ENCODE results near the gene MYLK.
A peak's percentile ranks its signal among the peaks of the same experiment; 100 is the strongest.

Gene MYLK

DNA sequence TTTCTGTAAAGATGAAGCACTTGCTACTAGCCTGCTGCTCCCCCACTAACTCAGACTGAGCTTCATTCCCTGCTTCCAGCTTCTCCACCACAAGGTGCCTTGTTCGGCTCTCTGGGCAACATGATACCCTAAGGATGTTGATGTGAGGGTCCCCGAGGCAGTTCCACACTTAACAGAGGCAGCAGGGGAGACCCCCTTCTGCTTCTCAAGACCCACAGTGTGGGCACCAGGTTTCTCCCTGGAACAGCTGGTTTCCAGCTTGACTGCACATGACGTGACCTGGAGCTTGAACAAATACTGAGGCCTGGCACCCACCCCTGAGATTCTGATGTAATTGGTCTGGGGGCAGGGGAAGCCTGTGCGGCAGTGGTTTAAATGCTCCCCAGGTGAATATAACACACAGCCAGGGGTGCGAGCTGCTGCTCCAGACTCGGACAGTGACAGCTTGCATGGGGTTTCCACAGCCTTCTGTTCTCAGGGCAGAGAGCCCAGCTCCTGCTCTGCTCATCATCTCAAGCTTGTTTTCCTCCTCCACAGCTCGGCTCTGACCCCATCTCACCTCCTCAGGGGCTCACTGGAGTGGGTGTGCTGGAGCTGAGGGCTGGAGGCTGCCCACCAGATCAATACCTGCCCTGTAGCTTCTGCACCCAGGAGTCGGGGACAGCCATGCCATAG, 204.3 kb downstream of the MYLK start:
- no peak for DNase-seq (ENCODE audit: low read depth in 3 of 3, low spot score in 1 of 3)

DNA sequence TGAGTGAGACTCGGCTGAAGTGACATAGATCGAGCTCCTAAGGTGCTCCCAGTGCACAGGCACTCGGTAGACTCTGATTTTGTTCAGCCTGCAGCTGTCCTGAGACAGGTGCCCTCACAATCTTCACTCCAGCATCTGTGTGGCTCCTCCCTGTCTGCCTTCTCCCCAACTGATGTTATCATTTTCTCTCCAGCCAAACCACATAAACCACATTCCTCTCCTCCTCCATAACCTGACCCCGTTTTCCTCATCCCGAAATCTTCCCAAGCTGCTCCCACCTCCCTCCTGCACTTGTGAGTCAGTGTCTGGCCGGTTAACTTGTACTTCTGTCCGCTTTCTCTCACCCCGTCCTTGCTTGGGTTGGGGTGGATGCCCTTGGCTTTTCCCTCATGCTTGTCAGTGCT, 206.0 kb downstream of the MYLK start:
- no peak for DNase-seq (ENCODE audit: low read depth in 3 of 3, low spot score in 1 of 3)

GRCh38 chr3:123672429-123673146, 211.5 kb downstream of the MYLK start:
- no peak for DNase-seq (ENCODE audit: low read depth in 3 of 3, low spot score in 1 of 3)

DNA sequence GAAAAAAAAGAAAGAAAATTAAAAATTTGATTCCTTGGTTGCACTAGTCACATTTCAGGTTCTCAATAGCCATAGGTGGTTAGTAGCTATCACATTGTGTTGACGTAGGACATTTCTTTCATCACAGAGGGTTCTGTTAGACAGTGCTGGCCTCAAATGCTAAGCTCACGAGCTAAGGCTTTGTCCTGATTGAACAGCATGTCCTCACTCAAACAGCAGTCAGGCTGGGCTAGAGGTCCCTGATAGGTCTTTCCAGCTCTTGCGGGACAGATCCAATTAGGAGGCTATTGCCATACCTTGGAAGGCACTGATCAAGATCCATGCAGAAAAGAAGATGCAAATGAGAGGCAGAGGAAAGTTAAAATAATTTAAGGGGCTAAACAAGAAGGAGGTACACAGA, 213.4 kb downstream of the MYLK start:
- no peak for DNase-seq (ENCODE audit: low read depth in 3 of 3, low spot score in 1 of 3)

DNA sequence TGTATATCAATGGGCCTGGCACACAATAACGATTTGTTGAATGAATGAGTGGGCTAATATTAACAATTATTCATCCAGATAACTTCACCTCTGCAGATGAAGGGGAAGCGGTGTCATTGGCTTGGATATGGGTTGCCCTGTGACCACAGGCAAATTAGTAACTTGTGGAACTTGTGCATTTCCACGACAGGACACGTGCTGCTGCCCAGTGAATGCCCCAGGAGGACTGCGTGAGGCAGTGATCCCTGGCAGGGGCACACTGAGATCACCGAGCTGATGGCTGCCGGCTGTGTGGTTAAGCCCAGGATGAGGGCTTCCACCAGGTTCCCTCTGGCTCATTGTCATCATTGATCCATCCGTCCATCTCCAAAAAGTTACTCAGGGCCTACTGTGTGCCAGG, 215.2 kb downstream of the MYLK start:
- no peak for DNase-seq (ENCODE audit: low read depth in 3 of 3, low spot score in 1 of 3)

DNA sequence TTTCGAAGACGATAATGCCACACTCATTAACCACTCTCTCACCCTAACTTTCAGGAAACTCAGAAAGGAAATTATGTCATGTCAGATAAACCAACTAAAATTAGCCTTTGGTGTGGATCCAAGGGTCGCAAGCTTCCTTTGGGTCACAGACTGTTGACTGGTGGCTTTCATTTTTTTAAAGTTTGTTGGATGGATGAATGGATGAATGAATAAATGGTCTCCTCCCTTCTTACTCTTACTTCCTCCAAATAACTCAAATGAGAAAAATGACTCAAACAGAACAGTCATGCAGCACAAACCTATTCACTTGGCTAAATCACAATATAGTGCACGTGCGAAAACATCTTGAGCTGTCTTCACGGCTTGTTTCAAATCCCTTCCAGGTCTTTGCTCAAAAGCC, 216.3 kb downstream of the MYLK start:
- DNase-seq (ENCODE audit: low read depth in 3 of 3, low spot score in 1 of 3) = no peak

- DNase-seq (ENCODE audit: low read depth in 3 of 3, low spot score in 1 of 3) = no peak
Observed at GRCh38 chr3:123664753-123665152, 219.4 kb downstream of the MYLK start.

DNA sequence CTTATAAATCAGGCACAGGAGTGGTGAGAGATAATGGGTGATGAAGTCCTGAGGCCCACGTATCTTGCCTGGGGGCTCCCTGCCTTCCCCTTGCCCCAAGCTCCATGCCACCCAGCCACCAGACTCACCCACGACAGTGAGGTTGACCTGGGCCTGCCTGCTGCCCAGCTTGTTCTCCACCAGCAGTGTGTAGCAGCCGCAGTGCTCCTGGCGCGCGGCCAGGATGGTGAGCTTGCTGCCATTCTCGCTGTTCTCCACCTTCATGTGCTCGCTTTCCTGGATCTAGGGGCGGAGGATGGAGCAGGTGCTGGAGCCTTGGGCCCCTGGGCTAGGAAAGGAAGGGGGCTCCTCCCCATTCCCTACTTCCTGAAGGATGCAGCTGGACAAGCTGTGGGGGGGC, 220.2 kb downstream of the MYLK start:
- no peak for DNase-seq (ENCODE audit: low read depth in 3 of 3, low spot score in 1 of 3)

DNA sequence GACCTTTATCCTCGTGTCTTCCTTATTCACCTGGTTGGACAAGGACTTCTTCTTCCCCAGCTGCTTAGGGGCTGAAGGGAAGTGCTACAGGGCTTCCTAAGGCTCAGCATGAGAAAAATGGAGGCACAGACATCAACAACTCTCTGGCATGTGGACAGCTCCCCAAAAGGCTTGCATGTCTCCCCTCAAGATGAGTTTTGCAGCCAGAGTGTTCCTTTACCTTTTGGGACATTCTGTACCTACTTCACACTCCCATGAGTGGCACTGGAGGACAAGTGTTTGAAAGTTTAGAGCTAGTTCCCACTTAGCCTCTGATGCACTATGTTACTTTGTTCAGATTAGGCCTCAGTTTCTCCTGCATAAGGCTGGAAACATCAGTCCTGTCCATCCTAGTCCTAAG, 222.2 kb downstream of the MYLK start:
- no peak for DNase-seq (ENCODE audit: low read depth in 3 of 3, low spot score in 1 of 3)

DNA sequence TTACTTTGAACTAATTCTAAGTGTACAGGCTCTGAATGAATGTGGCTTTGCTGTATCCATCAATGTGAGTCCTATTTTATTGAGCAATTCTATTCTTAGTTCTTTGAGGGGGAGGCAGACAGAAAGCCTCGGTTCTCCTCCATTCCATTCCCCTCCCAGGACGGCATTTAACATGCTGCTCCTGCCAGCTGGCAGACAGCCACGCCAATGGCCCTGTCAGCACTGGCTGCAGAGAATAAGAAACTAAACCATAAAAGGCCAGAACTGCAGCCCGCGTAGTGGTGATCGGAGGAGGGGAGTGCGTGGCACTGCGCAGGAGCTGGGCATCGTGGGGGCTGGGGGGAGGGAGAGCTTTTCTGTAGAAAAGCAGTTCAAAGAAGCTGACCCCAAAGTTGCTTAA, 223.2 kb downstream of the MYLK start:
- DNase-seq (ENCODE audit: low read depth in 3 of 3, low spot score in 1 of 3) = no peak

DNA sequence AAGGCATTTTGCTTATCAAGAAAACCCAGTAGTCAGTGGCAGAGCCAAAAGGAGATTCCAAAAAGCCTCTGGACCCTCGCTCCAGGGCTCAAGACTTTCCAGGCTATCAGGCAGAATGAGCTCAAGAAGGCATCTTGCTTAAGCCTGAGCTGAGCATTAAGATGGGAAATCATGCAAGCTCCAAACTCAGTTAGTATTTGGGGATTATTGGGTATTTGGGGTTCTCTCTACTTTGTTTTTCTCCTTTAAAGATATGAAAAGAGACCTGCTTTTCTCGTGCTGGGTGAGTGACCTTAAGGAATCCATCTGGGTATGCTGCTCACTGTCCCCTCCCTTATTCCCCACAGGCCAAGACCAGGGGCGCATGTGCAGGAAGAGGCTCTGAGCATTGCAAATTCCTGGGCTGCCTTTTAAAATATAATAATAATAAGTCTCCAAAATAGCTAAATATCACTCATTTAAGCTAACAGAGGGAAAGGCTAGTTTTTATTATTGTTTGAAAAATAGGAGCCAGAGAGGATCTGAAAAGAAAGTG, 223.9 kb downstream of the MYLK start:
- no peak for DNase-seq (ENCODE audit: low read depth in 3 of 3, low spot score in 1 of 3)

DNA sequence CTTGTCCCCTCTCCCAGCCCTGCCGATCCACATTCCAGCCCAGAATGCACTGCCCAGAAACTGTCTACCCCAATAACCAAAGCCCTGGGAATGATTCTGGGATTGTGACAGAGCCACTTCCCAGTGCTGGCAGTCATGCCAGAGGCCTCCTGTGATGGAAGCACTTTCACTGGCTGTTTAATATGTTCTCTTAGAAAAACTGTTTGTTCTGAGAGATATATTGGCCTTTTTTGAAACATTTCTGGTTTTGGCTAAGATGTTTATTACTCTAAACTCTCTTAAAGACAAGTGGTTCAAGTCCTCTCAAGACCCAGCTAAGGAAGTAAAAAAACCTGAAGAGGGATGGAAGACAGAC, 225.3 kb downstream of the MYLK start:
- DNase-seq (ENCODE audit: low read depth in 3 of 3, low spot score in 1 of 3) = no peak

DNA sequence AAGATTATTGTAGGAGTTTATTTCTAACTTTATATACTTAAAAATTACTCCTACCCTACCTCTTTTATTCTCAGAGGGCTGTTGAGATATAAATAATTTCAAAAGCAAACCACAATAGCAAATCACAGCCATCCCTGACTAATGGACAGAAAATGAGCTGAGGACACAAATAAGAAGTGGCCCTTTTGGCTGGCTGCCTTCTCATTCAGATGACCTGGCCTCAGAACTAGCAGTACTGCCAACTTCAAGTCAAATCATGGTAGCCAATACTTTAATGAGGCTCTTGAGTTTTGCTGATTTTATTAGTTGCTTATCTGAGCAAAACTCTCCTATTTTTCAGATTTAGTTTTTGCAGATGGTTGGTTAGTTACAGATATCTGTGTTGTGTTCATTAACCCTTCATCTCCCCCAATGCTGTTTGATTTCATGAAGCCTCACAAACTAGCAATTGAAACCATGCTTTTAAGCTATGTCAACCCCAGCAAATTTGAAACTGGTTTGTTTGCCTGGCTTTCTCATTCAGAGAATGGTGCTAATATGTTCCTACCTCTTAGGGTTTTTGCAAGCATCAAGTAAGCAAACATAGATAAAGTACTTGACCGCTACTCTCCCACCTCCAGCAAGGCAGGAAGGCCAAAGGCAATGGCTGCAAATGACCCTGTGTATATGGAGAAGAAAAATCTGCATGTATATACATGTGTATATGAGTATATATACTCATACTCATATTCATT, 225.8 kb downstream of the MYLK start:
- DNase-seq (ENCODE audit: low read depth in 3 of 3, low spot score in 1 of 3) = no peak

DNA sequence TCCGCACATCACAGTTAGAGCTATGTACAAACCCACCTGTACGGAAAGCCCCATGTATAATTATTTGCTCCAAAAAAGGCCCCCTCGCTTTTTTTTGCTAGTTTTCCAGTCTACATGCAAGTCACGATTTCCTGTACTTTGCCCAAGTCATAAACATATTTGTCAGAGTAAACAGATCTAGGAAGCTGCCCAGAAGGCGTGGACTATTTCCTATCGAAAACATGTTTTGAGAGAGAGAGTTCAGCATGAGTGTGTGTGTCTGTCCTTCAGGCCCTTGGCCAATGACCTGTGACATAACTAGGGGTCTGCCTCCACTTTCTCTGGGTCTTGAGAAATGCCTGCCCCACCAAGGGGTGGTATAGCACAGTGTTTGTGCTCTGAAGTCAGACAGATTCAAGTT, 226.6 kb downstream of the MYLK start:
- DNase-seq (ENCODE audit: low read depth in 3 of 3, low spot score in 1 of 3) = no peak

DNA sequence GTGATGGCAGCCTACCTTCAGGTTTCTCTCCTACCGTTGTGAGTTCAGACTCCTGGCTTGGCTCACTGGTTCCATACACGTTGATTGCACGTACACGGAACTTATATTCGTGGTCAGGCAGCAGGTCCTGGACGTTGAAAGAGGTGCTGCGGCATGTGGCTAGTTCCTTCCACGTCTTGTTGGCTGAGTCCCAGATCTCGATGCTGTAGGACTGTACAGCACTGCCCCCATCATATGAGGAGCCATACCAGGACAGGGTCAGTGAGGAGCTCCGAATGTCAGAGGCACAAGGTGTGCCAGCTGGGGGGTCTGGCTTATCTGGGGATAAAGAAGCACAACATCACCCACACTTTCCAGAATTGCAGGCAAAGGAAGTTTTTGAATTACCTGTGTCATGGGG, 227.0 kb downstream of the MYLK start:
- DNase-seq (ENCODE audit: low read depth in 3 of 3, low spot score in 1 of 3) = no peak

DNA sequence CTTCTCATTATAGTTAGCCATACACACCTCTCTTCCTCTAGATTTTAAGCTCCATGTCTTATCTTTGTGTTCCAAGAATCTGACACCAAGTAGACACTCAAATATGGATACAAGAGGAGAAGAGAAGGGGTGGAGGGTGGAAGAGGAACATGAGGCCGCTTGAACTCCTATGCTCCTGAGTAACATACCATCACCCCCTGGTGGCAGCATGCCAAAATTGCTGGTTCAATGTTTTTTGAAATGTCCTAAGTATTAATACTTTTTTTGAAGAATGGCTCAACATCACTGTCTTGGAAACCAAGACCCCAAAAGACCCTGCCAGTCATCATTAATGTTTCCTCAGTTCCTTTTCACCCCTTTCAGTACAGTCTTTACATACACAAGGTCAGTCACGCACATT, 227.4 kb downstream of the MYLK start:
- DNase-seq (ENCODE audit: low read depth in 3 of 3, low spot score in 1 of 3) = no peak

DNA sequence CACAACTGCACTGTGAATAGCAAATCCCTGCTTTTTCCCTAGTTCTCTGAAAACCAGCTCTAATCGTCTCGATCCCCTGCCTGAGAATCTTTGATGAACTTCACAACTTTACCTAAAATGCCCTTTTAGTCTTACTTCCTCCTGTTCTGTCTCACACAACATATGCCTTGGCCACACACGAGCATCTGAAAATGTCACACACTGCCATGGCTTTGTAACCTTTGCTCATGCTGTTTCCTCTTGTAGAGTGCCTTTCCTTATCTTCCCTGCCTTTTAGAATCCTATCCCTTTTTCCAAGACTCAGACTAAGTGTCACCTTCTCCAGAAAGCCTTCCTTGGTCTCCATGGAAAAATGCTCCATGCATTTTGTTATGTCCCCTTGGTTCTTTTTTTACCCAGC, 227.9 kb downstream of the MYLK start:
- no peak for DNase-seq (ENCODE audit: low read depth in 3 of 3, low spot score in 1 of 3)

GRCh38 chr3:123655400-123655799, 228.7 kb downstream of the MYLK start:
- no peak for DNase-seq (ENCODE audit: low read depth in 3 of 3, low spot score in 1 of 3)

- DNase-seq (ENCODE audit: low read depth in 3 of 3, low spot score in 1 of 3) = no peak
Observed at GRCh38 chr3:123653221-123653682, 230.9 kb downstream of the MYLK start.

DNA sequence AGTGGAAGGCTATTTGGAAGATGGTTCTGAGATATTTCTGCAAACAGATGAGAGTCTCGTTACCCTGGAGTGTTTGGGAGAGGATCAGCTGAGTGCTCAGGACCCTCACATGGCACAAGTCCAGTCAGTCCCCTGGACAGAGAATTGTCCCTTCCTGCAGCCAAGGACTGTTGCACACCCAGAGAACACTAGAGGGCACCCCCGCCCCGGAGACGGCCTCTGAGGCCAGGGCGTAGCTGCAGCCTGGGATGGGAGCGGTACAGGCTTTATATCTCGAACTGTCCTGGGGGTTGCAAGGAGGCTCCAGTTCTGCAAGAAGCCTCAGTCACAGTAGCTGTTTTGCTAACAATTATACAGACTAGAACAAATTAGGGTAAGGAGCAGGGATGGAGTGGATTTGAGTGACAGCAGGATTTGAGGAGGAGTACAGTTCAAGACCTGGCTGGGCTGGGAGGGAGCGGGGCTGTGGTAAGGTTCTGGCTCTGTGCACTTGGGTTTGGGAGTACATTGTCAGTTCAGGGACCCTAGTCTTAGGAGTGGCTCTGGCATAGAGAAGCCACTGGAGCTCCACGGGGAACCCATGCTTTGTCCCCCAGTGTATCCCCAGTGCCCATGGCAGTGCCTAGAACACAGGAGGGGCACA, 231.7 kb downstream of the MYLK start:
- peak in 1 of 3 donors; percentile 6 for DNase-seq (ENCODE audit: low read depth in 3 of 3, low spot score in 1 of 3)

DNA sequence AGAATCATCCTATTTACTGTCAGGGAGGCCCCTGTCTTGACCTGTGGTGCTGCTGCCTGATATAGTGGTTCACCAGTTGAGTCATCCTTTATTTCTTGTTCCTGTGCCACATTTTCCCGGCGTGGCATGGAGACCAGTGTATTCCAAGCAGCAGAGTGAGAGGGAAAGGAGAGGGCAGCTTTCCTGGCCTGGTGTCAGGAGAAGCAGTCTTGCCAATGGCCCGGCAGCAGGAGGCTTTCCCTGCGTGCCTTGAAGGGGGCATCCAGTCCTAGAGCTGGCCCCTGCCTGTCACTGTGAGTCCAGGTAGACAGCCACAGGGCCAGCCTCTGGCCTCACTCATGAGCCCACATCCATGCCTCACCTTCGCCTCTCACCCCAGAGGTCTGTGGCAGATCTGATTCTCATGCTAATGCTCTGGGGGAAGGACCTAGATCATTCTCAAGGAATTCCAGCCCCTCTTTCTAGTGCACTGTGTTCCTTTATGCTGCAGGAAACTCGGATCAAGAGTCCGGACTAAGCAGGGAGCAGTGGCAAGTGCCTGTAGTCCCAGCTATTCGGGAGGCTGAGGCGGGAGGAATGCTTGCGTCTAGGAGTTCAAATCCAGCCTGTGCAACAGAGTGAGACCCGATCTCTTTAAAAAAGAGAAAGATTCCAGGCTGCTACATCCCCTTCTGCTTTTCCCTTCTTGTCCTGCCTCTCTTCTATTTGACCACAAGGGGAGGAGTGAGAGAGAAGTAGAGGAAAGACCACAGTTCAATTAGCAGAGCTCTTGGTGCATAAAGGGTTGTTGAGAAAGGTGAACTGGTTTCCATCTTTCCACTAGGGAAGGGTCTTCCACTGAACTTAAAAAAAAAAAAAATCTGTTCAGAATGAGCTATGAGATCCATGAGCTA, 232.4 kb downstream of the MYLK start:
- DNase-seq (ENCODE audit: low read depth in 3 of 3, low spot score in 1 of 3) = no peak
